ENCODE results near the gene MECP2. TPM values are rescaled to one million over a fixed set of nuclear protein-coding genes. Genes with fewer than 3 reads are reported as not detected.

MECP2 gene
- total RNA-seq, 4 donors from 2014 or later, result 36.8 to 71.2 (median 47.1) TPM

GRCh38 chrX:154010330-154011087 lies 87.0 kb downstream of the MECP2 start:
- no peak for TF ChIP-seq CTCF (IDR thresholded peaks at IDR 0.05; ENCODE audit: low read depth)

- no peak for TF ChIP-seq CTCF (IDR thresholded peaks at IDR 0.05; ENCODE audit: low read depth)
Observed at GRCh38 chrX:154008521-154008920, 89.0 kb downstream of the MECP2 start.

GRCh38 chrX:154006947-154007346 lies 90.6 kb downstream of the MECP2 start:
- no peak for TF ChIP-seq CTCF (IDR thresholded peaks at IDR 0.05; ENCODE audit: low read depth)

- TF ChIP-seq CTCF (IDR thresholded peaks at IDR 0.05; ENCODE audit: low read depth), result no peak
Observed at GRCh38 chrX:154004315-154004714, 93.2 kb downstream of the MECP2 start.

GRCh38 chrX:154002215-154002719 lies 95.2 kb downstream of the MECP2 start:
- no peak for TF ChIP-seq CTCF (IDR thresholded peaks at IDR 0.05; ENCODE audit: low read depth)

GRCh38 chrX:154000051-154000450 lies 97.5 kb downstream of the MECP2 start:
- TF ChIP-seq CTCF (IDR thresholded peaks at IDR 0.05; ENCODE audit: low read depth), result no peak

GRCh38 chrX:153999359-154000037 lies 98.0 kb downstream of the MECP2 start:
- no peak for TF ChIP-seq CTCF (IDR thresholded peaks at IDR 0.05; ENCODE audit: low read depth)
